ENCODE results near the gene GAK. TPM values are rescaled to one million over a fixed set of nuclear protein-coding genes. Genes with fewer than 3 reads are reported as not detected.

The GAK gene
- total RNA-seq, 1 experiment from 2014 or later: 86.6 TPM

GRCh38 chr4:950136-951020 lies 18.3 kb upstream of the GAK start:
- CTCF ChIA-PET: no interaction called here

GRCh38 chr4:949656-950055 lies 17.5 kb upstream of the GAK start:
- ATAC-seq: no peak
- in situ Hi-C loops (cut with HindIII; ENCODE audit: low pct_unique_long_range_greater_than_20kb, low sequenced_read_pairs): no loop called here
- POLR2A ChIA-PET: no interaction called here

More at GRCh38 chr4:950136-951020, 18.3 kb upstream of the GAK start:
- no peaks in the 10 kb centered on the region for H3K27me3 ChIP-seq (ENCODE audit: control insufficient read depth, insufficient read depth, low read length)
- DNase-seq (ENCODE audit: low read depth, low spot score) (no peak), ATAC-seq (no peak)
- BruUV-seq (replicated peaks): no TSS peak
- H3K4me1 ChIP-seq (ENCODE audit: control insufficient read depth, insufficient read depth, low read length): no peaks in the 10 kb centered on the region
- in situ Hi-C loops (cut with HindIII; ENCODE audit: low pct_unique_long_range_greater_than_20kb, low sequenced_read_pairs) (no loop called here), intact Hi-C loops (cut with micrococcal nuclease; ENCODE audit: unreplicated experiment) (no loop called here)
- no peak overlapping the region for H3K27ac ChIP-seq (ENCODE audit: low read length)
- TF ChIP-seq SIN3A (IDR thresholded peaks at IDR 0.05; ENCODE audit: borderline replicate concordance, insufficient read depth, low read depth, low read length) (no peak), CTCF (IDR thresholded peaks at IDR 0.05) (no peak), POLR2AphosphoS5 (IDR thresholded peaks at IDR 0.05; ENCODE audit: low read depth, low read length) (no peak), REST (IDR thresholded peaks at IDR 0.05; ENCODE audit: insufficient read depth in 1 of 2, low read depth in 2 of 2, low read length in 1 of 2) (no peak), TCF7L2 (IDR thresholded peaks at IDR 0.05; ENCODE audit: low read depth, low read length) (no peak)
- no peak overlapping the region for H3K4me3 ChIP-seq (ENCODE audit: low read depth in 2 of 2, low read length in 2 of 2)
- no peaks in the 10 kb centered on the region for H3K36me3 ChIP-seq (ENCODE audit: control insufficient read depth, insufficient read depth, low read length)
- no peaks in the 10 kb centered on the region for H3K9me3 ChIP-seq (ENCODE audit: control insufficient read depth, insufficient read depth, low read depth, low read length)
- POLR2A ChIA-PET: interaction anchor here (0.6 kb wide), 1 partner anchor 14 kb away, joined by 4 read pairs; no protein-coding TSS in a partner anchor

More at GRCh38 chr4:949656-950055, 17.5 kb upstream of the GAK start:
- no peak overlapping the region for H3K27ac ChIP-seq (ENCODE audit: low read length)
- CTCF ChIA-PET: no interaction called here
- no peaks in the 10 kb centered on the region for H3K9me3 ChIP-seq (ENCODE audit: control insufficient read depth, insufficient read depth, low read depth, low read length)
- no peaks in the 10 kb centered on the region for H3K4me1 ChIP-seq (ENCODE audit: control insufficient read depth, insufficient read depth, low read length)
- TF ChIP-seq CTCF (IDR thresholded peaks at IDR 0.05): no peak
- TF ChIP-seq TCF7L2 (IDR thresholded peaks at IDR 0.05; ENCODE audit: low read depth, low read length): no peak
- no peak for TF ChIP-seq SIN3A (IDR thresholded peaks at IDR 0.05; ENCODE audit: borderline replicate concordance, insufficient read depth, low read depth, low read length)
- TF ChIP-seq POLR2AphosphoS5 (IDR thresholded peaks at IDR 0.05; ENCODE audit: low read depth, low read length): no peak
- TF ChIP-seq REST (IDR thresholded peaks at IDR 0.05; ENCODE audit: insufficient read depth in 1 of 2, low read depth in 2 of 2, low read length in 1 of 2): no peak
- no peak overlapping the region for H3K4me3 ChIP-seq (ENCODE audit: low read depth in 2 of 2, low read length in 2 of 2)
- H3K36me3 ChIP-seq (ENCODE audit: control insufficient read depth, insufficient read depth, low read length): no peaks in the 10 kb centered on the region
- no peak for DNase-seq (ENCODE audit: low read depth, low spot score)
- intact Hi-C loops (cut with micrococcal nuclease; ENCODE audit: unreplicated experiment): no loop called here
- BruUV-seq (replicated peaks): no TSS peak
- H3K27me3 ChIP-seq (ENCODE audit: control insufficient read depth, insufficient read depth, low read length): no peaks in the 10 kb centered on the region

Data from Panc1 (cell line).